GM23338 (cell line): ENCODE data around the gene PCBP3. TPM values are rescaled to one million over a fixed set of nuclear protein-coding genes. Genes with fewer than 3 reads are reported as not detected.

Experiments used
- ATAC-seq: fragments of 200-7000 bp; cut with Tn5 transposase; 3 replicates; pipeline ENCODE4 v1.9.1; 2020
- DNase-seq: peaks from one replicate; pipeline ENCODE4 v3.0.0-alpha.2; 2015; ENCODE audit warnings: low spot score
- H2AFZ ChIP-seq: fragments of 200-600 bp; sonication (generic); 2 replicates; pipeline ENCODE4 v1.8.0; 2016; ENCODE audit warnings: antibody characterized with exemption, mild to moderate bottlenecking, moderate library complexity
- H3F3A ChIP-seq: fragments of 200-600 bp; sonication (generic); replicated peaks from 2 replicates; pipeline ENCODE4 v1.8.0; 2017; ENCODE audit warnings: antibody characterized with exemption, mixed run types, low read depth
- H3K27ac ChIP-seq: fragments of 200-600 bp; sonication (generic); 2 replicates; pipeline ENCODE4 v1.6.1; 2016; ENCODE audit warnings: low read depth
- H3K27me3 ChIP-seq: fragments of 200-600 bp; sonication (generic); 2 replicates; pipeline ENCODE4 v1.8.0; 2016; ENCODE audit warnings: mild to moderate bottlenecking, mixed run types, moderate library complexity; ENCODE audit not compliant: insufficient read depth
- H3K36me3 ChIP-seq: fragments of 200-600 bp; sonication (generic); 2 replicates; pipeline ENCODE4 v1.8.0; 2016; ENCODE audit warnings: mild to moderate bottlenecking; ENCODE audit not compliant: insufficient read depth
- H3K4me1 ChIP-seq: fragments of 200-600 bp; sonication (generic); 2 replicates; pipeline ENCODE4 v1.8.0; 2016; ENCODE audit warnings: mild to moderate bottlenecking, moderate library complexity; ENCODE audit not compliant: insufficient read depth
- H3K4me2 ChIP-seq: fragments of 200-600 bp; sonication (generic); 2 replicates; pipeline ENCODE4 v1.7.1; 2017; ENCODE audit warnings: mixed run types
- H3K4me3 ChIP-seq: fragments of 200-600 bp; sonication (generic); 2 replicates; pipeline ENCODE4 v1.6.1; 2016; ENCODE audit warnings: mixed run types
- H3K79me2 ChIP-seq: fragments of 200-600 bp; sonication (generic); replicated peaks from 2 replicates; pipeline ENCODE4 v1.8.0; 2017; ENCODE audit warnings: mild to moderate bottlenecking; ENCODE audit not compliant: insufficient read depth
- H3K9me2 ChIP-seq: fragments of 200-600 bp; sonication (generic); 2 replicates; pipeline ENCODE4 v1.8.0; 2017; ENCODE audit not compliant: insufficient read depth
- H4K20me1 ChIP-seq: fragments of 200-600 bp; sonication (generic); replicated peaks from 2 replicates; pipeline ENCODE4 v1.8.0; 2017; ENCODE audit warnings: mild to moderate bottlenecking; ENCODE audit not compliant: insufficient read depth
- H3K27ac Mint-ChIP-seq: 2 replicates; pipeline ENCODE4 v1.8.0; 2020; ENCODE audit warnings: inconsistent platforms, mild to moderate bottlenecking, moderate library complexity, mixed read lengths
- H3K27me3 Mint-ChIP-seq: 3 replicates; pipeline ENCODE4 v1.8.0; 2022; ENCODE audit warnings: low read depth, mild to moderate bottlenecking, moderate library complexity, mixed read lengths, inconsistent platforms; ENCODE audit not compliant: insufficient read depth, poor library complexity
- H3K36me3 Mint-ChIP-seq: 3 replicates; pipeline ENCODE4 v1.8.0; 2021; ENCODE audit warnings: low read depth, mild to moderate bottlenecking, inconsistent platforms, moderate library complexity, mixed read lengths
- H3K4me1 Mint-ChIP-seq: 3 replicates; pipeline ENCODE4 v1.8.0; 2020; ENCODE audit warnings: mild to moderate bottlenecking, inconsistent platforms, mixed read lengths
- H3K4me3 Mint-ChIP-seq: 3 replicates; pipeline ENCODE4 v1.8.0; 2021; ENCODE audit warnings: moderate library complexity, mild to moderate bottlenecking, inconsistent platforms, mixed read lengths
- H3K9me3 Mint-ChIP-seq: 3 replicates; pipeline ENCODE4 v1.8.0; 2020; ENCODE audit warnings: moderate library complexity, mild to moderate bottlenecking, inconsistent platforms, mixed read lengths
- CREB1 ChIP-seq: fragments of 250-450 bp; sonication (Bioruptor Pico); IDR thresholded peaks from 2 replicates; pipeline ENCODE4 v1.5.0; 2020; ENCODE audit warnings: low read depth, mild to moderate bottlenecking, moderate library complexity
- EZH2 ChIP-seq: fragments of 200-600 bp; sonication (generic); IDR thresholded peaks from one replicate; pipeline ENCODE4 v1.8.0; 2017; ENCODE audit warnings: antibody characterized with exemption, mild to moderate bottlenecking, low read depth; ENCODE audit not compliant: unreplicated experiment
- EZH2phosphoT487 ChIP-seq: fragments of 200-600 bp; sonication (generic); IDR thresholded peaks from one replicate; pipeline ENCODE4 v1.8.1; 2018; ENCODE audit warnings: antibody characterized with exemption; ENCODE audit not compliant: unreplicated experiment
- JUNB ChIP-seq: IDR thresholded peaks from one replicate; pipeline ENCODE4 v1.6.1; 2016; ENCODE audit warnings: antibody characterized with exemption; ENCODE audit not compliant: unreplicated experiment
- NANOG ChIP-seq: IDR thresholded peaks from 2 replicates; pipeline ENCODE4 v1.6.1; 2016; ENCODE audit warnings: antibody characterized with exemption, borderline replicate concordance
- POLR2AphosphoS5 ChIP-seq: IDR thresholded peaks from 2 replicates; pipeline ENCODE4 v1.6.1; 2016; ENCODE audit warnings: antibody characterized with exemption, low read depth
- REST ChIP-seq: IDR thresholded peaks from one replicate; pipeline ENCODE4 v1.6.1; 2018; ENCODE audit warnings: antibody characterized with exemption; ENCODE audit not compliant: unreplicated experiment
- STAT1 ChIP-seq: IDR thresholded peaks from one replicate; pipeline ENCODE4 v1.6.1; 2016; ENCODE audit warnings: antibody characterized with exemption; ENCODE audit not compliant: unreplicated experiment
- ZNF114 ChIP-seq: fragments of 250-450 bp; sonication (Bioruptor Pico); IDR thresholded peaks from 2 replicates; pipeline ENCODE4 v1.5.0; 2020; ENCODE audit warnings: mild to moderate bottlenecking, moderate library complexity
- polyA plus RNA-seq: library from polyadenylated mRNA; unstranded; fragments of >200 nt; fragmentation: Nextera tagmentation; extraction: Ambion mirVana; gene quantifications from 2 replicates; pipeline ENCODE4 v1.2.1, GENCODE V29; 2016
- total RNA-seq: library from RNA; depleted of rRNA; stranded (reverse); fragments of >200 nt; shearing (Covaris generic); gene quantifications from 2 replicates; pipeline ENCODE4 v1.2.3, GENCODE V29; 2014
- TF ChIP-seq, protein P1 (sequence below): IDR thresholded peaks from 2 replicates; pipeline ENCODE4 v1.6.1; 2016; ENCODE audit warnings: antibody characterized with exemption

PCBP3 gene
- total and polyA plus RNA-seq, 2 experiments from 2014 or later: 7.1 to 9.1 TPM

GRCh38 chr21:45736042-45736689 lies 92.6 kb downstream of the PCBP3 start:
- Histone ChIP-seq H3K4me2 (no peak overlapping the region), H2AFZ (no peak overlapping the region), H3K27me3 (no peaks in the 10 kb centered on the region), H3K4me3 (no peak overlapping the region), H3F3A (no peaks in the 10 kb centered on the region), H4K20me1 (no peaks in the 10 kb centered on the region; the same call in 1 of the 2 replicates), H3K27ac (no peak overlapping the region), H3K4me1 (no peaks in the 10 kb centered on the region), H3K36me3 (no peaks in the 10 kb centered on the region), H3K79me2 (no peaks in the 10 kb centered on the region), H3K9me2 (no peaks in the 10 kb centered on the region)
- no peak for ATAC-seq
- Mint-ChIP-seq H3K9me3 (no peaks in the 10 kb centered on the region), H3K27ac (no peak overlapping the region), H3K4me3 (no peak overlapping the region), H3K4me1 (no peaks in the 10 kb centered on the region; the same call in 2 of the 3 replicates), H3K27me3 (no peaks in the 10 kb centered on the region), H3K36me3 (no peaks in the 10 kb centered on the region)
- no peak for DNase-seq
- TF ChIP-seq STAT1 (no peak), POLR2AphosphoS5 (no peak), NANOG (no peak), ZNF114 (CRISPR knock-in tag) (no peak), EZH2phosphoT487 (no peak), REST (no peak), EZH2 (no peak)
- TF ChIP-seq, protein P1, sequence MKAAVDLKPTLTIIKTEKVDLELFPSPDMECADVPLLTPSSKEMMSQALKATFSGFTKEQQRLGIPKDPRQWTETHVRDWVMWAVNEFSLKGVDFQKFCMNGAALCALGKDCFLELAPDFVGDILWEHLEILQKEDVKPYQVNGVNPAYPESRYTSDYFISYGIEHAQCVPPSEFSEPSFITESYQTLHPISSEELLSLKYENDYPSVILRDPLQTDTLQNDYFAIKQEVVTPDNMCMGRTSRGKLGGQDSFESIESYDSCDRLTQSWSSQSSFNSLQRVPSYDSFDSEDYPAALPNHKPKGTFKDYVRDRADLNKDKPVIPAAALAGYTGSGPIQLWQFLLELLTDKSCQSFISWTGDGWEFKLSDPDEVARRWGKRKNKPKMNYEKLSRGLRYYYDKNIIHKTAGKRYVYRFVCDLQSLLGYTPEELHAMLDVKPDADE: no peak

DNA sequence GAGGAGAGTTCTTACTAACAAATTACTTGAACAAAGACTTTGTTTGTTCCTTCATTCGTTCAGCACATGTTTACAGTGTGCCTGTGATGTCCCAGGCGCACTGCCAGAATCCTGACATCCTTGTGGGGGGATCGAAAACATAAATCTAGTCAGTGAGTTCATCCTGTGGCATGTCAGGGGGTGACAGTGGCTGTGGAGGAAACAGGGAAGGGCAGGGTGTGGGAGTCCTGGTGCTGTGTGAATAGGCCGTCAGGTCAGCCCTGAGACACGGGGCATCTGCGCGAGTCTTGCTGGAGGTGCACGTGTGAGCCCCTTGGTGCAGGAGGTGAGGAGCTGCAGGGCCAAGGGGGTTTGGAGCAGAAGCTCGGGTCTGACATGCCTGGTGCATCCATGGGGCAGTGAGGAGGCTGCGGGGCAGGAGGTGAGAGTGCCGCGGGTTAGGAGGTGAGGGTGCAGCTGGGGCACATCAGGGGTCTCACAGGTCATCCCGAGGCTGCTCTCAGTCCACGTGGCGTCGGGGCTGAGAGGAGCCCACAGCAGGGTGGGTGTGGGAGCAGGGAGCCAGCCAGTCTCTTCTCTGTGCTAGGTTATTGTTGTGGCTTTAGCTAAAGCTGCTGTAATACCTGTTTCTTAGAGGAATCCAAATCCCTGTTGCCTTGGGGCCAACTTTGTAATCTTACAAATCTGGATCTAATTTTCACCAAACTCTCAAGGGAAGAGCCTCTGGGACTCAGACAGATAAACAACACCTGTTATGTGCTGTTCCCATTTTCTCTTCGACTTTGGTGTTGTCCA lies 93.4 kb downstream of the PCBP3 start:
- no peak overlapping the region for H3K27ac ChIP-seq
- H3K27ac Mint-ChIP-seq: no peak overlapping the region; the same call in 1 of the 2 replicates
- H3K79me2 ChIP-seq: no peaks in the 10 kb centered on the region
- TF ChIP-seq EZH2phosphoT487: no peak
- no peak for TF ChIP-seq JUNB
- TF ChIP-seq, protein P1: no peak
- no peak for TF ChIP-seq POLR2AphosphoS5
- no peak for TF ChIP-seq NANOG
- TF ChIP-seq CREB1 (CRISPR knock-in tag): no peak
- TF ChIP-seq EZH2: no peak
- TF ChIP-seq ZNF114 (CRISPR knock-in tag): no peak
- no peak for TF ChIP-seq STAT1

More for the DNA sequence above, 93.4 kb downstream of the PCBP3 start:
- Histone ChIP-seq H3F3A (no peaks in the 10 kb centered on the region), H3K4me2 (no peak overlapping the region), H2AFZ (no peak overlapping the region), H3K4me3 (no peak overlapping the region), H3K9me2 (no peaks in the 10 kb centered on the region), H3K27me3 (no peaks in the 10 kb centered on the region), H3K36me3 (no peaks in the 10 kb centered on the region), H4K20me1 (no peaks in the 10 kb centered on the region; the same call in 1 of the 2 replicates), H3K4me1 (no peaks in the 10 kb centered on the region)
- ATAC-seq (no peak), DNase-seq (no peak)
- Mint-ChIP-seq H3K9me3 (no peaks in the 10 kb centered on the region), H3K27me3 (no peaks in the 10 kb centered on the region), H3K4me3 (no peak overlapping the region), H3K4me1 (no peaks in the 10 kb centered on the region; the same call in 2 of the 3 replicates), H3K36me3 (no peaks in the 10 kb centered on the region)
